Endothelial cell of umbilical vein (primary cell): ENCODE data around the gene ATP5PD. TPM values are rescaled to one million over a fixed set of nuclear protein-coding genes. Genes with fewer than 3 reads are reported as not detected.
"Not testable (repeated sequence)": the region's sequence is repeated elsewhere in the genome, so short reads cannot be mapped to it uniquely, and the experiment has no call there.

Experiments used
- BruUV-seq: library from RNA; stranded (reverse); fragments of 400-500 nt; replicated peaks from 2 replicates; lab custom pipeline; 2021; lab: Mats Ljungman, UMichigan
- CTCF ChIA-PET: fragments of 300-600, 350-600 bp; sonication (Branson Sonifier 250); formaldehyde crosslinking; loops from one replicate; lab custom pipeline; 2021; ENCODE audit warnings: antibody characterized with exemption, inconsistent platforms; lab: Charles Lee
- POLR2A ChIA-PET: fragments of 300-600, 350-600 bp; sonication (Branson Sonifier 250); formaldehyde crosslinking; loops from one replicate; lab custom pipeline; 2021; ENCODE audit warnings: antibody characterized with exemption, inconsistent platforms; lab: Charles Lee
- DNase-seq: peaks from one replicate; pipeline ENCODE4 v3.0.0-alpha.2; 2011; ENCODE audit warnings: low read depth, low spot score
- FAIRE-seq: peaks from 2 replicates; lab custom pipeline; 2011; peaks lifted over from hg19 to GRCh38; lab: Jason Lieb, UNC
- H2AFZ ChIP-seq: 2 replicates; pipeline ENCODE4 v1.6.0; 2012; ENCODE audit warnings: low read depth, low read length, control low read depth, inconsistent platforms
- H3K27ac ChIP-seq: 2 replicates; pipeline ENCODE4 v1.5.1; 2011; ENCODE audit warnings: low read depth, mild to moderate bottlenecking, control low read depth, low read length, moderate library complexity; ENCODE audit not compliant: insufficient read depth
- H3K27me3 ChIP-seq, 2 experiments: 2 replicates each; pipeline versions ENCODE4 v1.6.0 to v1.6.1; 2011; ENCODE audit warnings: low read length in 2 of 2, mixed read lengths in 1 of 2; ENCODE audit not compliant: control insufficient read depth in 2 of 2, insufficient read depth in 2 of 2
- H3K36me3 ChIP-seq, 2 experiments: 2 replicates in 1 of 2; 3 replicates in 1 of 2; pipeline ENCODE4 v1.5.1; 2011; ENCODE audit warnings: low read length in 2 of 2, mild to moderate bottlenecking in 1 of 2, moderate library complexity in 1 of 2; ENCODE audit not compliant: control insufficient read depth in 2 of 2, insufficient read depth in 2 of 2; ENCODE audit errors: extremely low read depth in 1 of 2
- H3K4me1 ChIP-seq: 3 replicates; pipeline ENCODE4 v1.5.1; 2011; ENCODE audit warnings: mild to moderate bottlenecking, low read length; ENCODE audit not compliant: control insufficient read depth, insufficient read depth; ENCODE audit errors: extremely low read depth
- H3K4me2 ChIP-seq: 2 replicates; pipeline ENCODE4 v1.6.1; 2011; ENCODE audit warnings: low read length, control low read depth, mixed read lengths; ENCODE audit not compliant: insufficient read depth
- H3K4me3 ChIP-seq, 3 experiments: fragments of 200-600 bp in 1 of 3; sonication (generic), shearing (Covaris generic) in 1 of 3; replicated peaks in 1 of 3; 2 replicates each; pipeline ENCODE4 v1.5.1; 2011 to 2016; ENCODE audit warnings: control low read depth in 3 of 3, low read length in 3 of 3, mild to moderate bottlenecking in 2 of 3, inconsistent platforms in 1 of 3, low read depth in 1 of 3, moderate library complexity in 1 of 3; ENCODE audit not compliant: insufficient read depth in 1 of 3
- H3K79me2 ChIP-seq: 2 replicates; pipeline ENCODE4 v1.6.0; 2012; ENCODE audit warnings: low read length, inconsistent platforms; ENCODE audit not compliant: control insufficient read depth, insufficient read depth
- H3K9ac ChIP-seq: replicated peaks from 2 replicates; pipeline ENCODE3; 2011; ENCODE audit warnings: low read length, control low read depth; ENCODE audit not compliant: insufficient read depth; ENCODE audit errors: extremely low read depth
- H3K9me1 ChIP-seq: replicated peaks from 3 replicates; pipeline ENCODE4 v1.6.0; 2011; ENCODE audit warnings: mild to moderate bottlenecking, low read length; ENCODE audit not compliant: control insufficient read depth, insufficient read depth; ENCODE audit errors: extremely low read depth
- H3K9me3 ChIP-seq: replicated peaks from 2 replicates; pipeline ENCODE4 v1.5.1; 2012; ENCODE audit warnings: low read length, inconsistent platforms; ENCODE audit not compliant: control insufficient read depth, insufficient read depth
- H4K20me1 ChIP-seq: replicated peaks from 2 replicates; pipeline ENCODE3; 2011; ENCODE audit warnings: mild to moderate bottlenecking, low read length; ENCODE audit not compliant: control insufficient read depth, insufficient read depth; ENCODE audit errors: extremely low read depth
- CTCF ChIP-seq, 2 donors: IDR thresholded peaks; 1 replicate in 1 of 2; 2 replicates in 1 of 2; pipeline ENCODE4 v1.5.1; 2011; ENCODE audit warnings: low read length in 2 of 2, mild to moderate bottlenecking in 2 of 2, moderate library complexity in 2 of 2, control low read depth in 1 of 2, inconsistent platforms in 1 of 2, low read depth in 1 of 2; ENCODE audit not compliant: insufficient read depth in 1 of 2; ENCODE audit errors: extremely low read depth in 1 of 2
- EZH2 ChIP-seq: IDR thresholded peaks from 2 replicates; pipeline ENCODE4 v1.6.1; 2012; ENCODE audit warnings: borderline replicate concordance, low read depth, mild to moderate bottlenecking, moderate library complexity, low read length, inconsistent platforms; ENCODE audit not compliant: severe bottlenecking
- FOS ChIP-seq: IDR thresholded peaks from 2 replicates; pipeline ENCODE4 v1.6.1; 2011; ENCODE audit warnings: mild to moderate bottlenecking, low read length, moderate library complexity, borderline replicate concordance; ENCODE audit not compliant: insufficient read depth
- GATA2 ChIP-seq: IDR thresholded peaks from 2 replicates; pipeline ENCODE4 v1.7.0; 2011; ENCODE audit warnings: low read depth, mild to moderate bottlenecking, moderate library complexity, mixed read lengths, low read length; ENCODE audit not compliant: insufficient read length, insufficient read depth
- JUN ChIP-seq: IDR thresholded peaks from 2 replicates; pipeline ENCODE4 v1.6.1; 2011; ENCODE audit warnings: borderline replicate concordance, low read depth; ENCODE audit not compliant: insufficient read length, insufficient read depth
- MAX ChIP-seq: IDR thresholded peaks from 2 replicates; pipeline ENCODE4 v1.6.1; 2011; ENCODE audit not compliant: insufficient read depth, insufficient read length
- MYC ChIP-seq: IDR thresholded peaks from one replicate; pipeline ENCODE4 v1.6.1; 2011; ENCODE audit warnings: mild to moderate bottlenecking, low read depth, low read length
- POLR2A ChIP-seq: IDR thresholded peaks from 2 replicates; pipeline ENCODE4 v1.6.1; 2012; ENCODE audit warnings: low read depth, mild to moderate bottlenecking, control low read depth, low read length
- POLR2AphosphoS5 ChIP-seq: IDR thresholded peaks from 2 replicates; pipeline ENCODE4 v1.6.1; 2012; ENCODE audit warnings: low read depth, mild to moderate bottlenecking, control low read depth, low read length, moderate library complexity; ENCODE audit not compliant: insufficient read depth
- dilution Hi-C: fragments of 300-500 bp; cut with MboI; formaldehyde crosslinking; loops from one replicate; pipeline ENCODE4 v1.15.0; 2019; ENCODE audit warnings: low sequenced_read_pairs; ENCODE audit not compliant: extremely low pct_ligation_motif_present
- intact Hi-C: fragments of 100-400 bp; cut with micrococcal nuclease; formaldehyde crosslinking; loops from one replicate; pipeline ENCODE4 v1.10.0; 2022
- polyA plus RNA-seq, 4 experiments: library from polyadenylated mRNA; depleted of rRNA in 3 of 4; stranded (reverse) in 3 of 4; unstranded in 1 of 4; fragments of >200 nt; gene quantifications; 2 replicates each; pipeline versions ENCODE4 v1.2.1 to v1.2.3, GENCODE V29; 2011 to 2012; ENCODE audit warnings: missing spikeins in 1 of 4
- total RNA-seq: library from RNA; stranded (reverse); gene quantifications from 2 replicates; pipeline ENCODE4 v1.2.3, GENCODE V29; 2021

Gene ATP5PD
- total and polyA plus RNA-seq, 2 donors (not counting 3 experiments of a cell fraction or from before 2014, with no cell fraction given): 182 to 200 TPM

GRCh38 chr17:75006653-75007052 lies 40.1 kb downstream of the ATP5PD start:
- dilution Hi-C loops (no loop called here), intact Hi-C loops (no loop called here)
- H3K36me3 ChIP-seq: peaks cover 0 to 31% of the 10 kb centered on the region in 2 experiments
- no peaks in the 10 kb centered on the region for H3K27me3 ChIP-seq
- H4K20me1 ChIP-seq: no peaks in the 10 kb centered on the region
- H3K9me3 ChIP-seq: no peaks in the 10 kb centered on the region
- TF ChIP-seq POLR2A (no peak), EZH2 (no peak), FOS (no peak), MAX (no peak), GATA2 (no peak), JUN (no peak), CTCF (IDR thresholded peaks at IDR 0.05; ENCODE audit: extremely low read depth in 1 of 2, insufficient read depth in 1 of 2, low read depth in 1 of 2, low read length in 2 of 2) (no peak), POLR2AphosphoS5 (no peak), MYC (no peak)
- peaks cover 2% of the 10 kb centered on the region for H3K4me1 ChIP-seq
- BruUV-seq: no TSS peak
- no peak overlapping the region for H3K4me3 ChIP-seq
- H3K4me2 ChIP-seq: no peak overlapping the region
- H3K79me2 ChIP-seq: no peaks in the 10 kb centered on the region
- H3K9ac ChIP-seq: no peak overlapping the region
- no peak for DNase-seq
- no peak overlapping the region for H2AFZ ChIP-seq
- no peak for FAIRE-seq
- H3K27ac ChIP-seq: no peak overlapping the region
- no peaks in the 10 kb centered on the region for H3K9me1 ChIP-seq
- CTCF ChIA-PET: interaction anchor here (0.8 to 2.0 kb wide), 3 partner anchors 11 to 49 kb away, joined by 3 to 10 read pairs (median 4); no protein-coding TSS in a partner anchor
- POLR2A ChIA-PET: no interaction called here

- FAIRE-seq, H3K9me1 ChIP-seq, dilution Hi-C loops, H3K4me1 ChIP-seq, DNase-seq, H3K27ac ChIP-seq, H3K9me3 ChIP-seq, H4K20me1 ChIP-seq, H3K79me2 ChIP-seq, H3K4me3 ChIP-seq, H3K4me2 ChIP-seq, H3K27me3 ChIP-seq, H3K9ac ChIP-seq, H2AFZ ChIP-seq, POLR2A ChIA-PET, BruUV-seq, intact Hi-C loops: not testable (repeated sequence)
- H3K36me3 ChIP-seq: peaks cover 0 to 37% of the 10 kb centered on the region in 2 experiments
- CTCF ChIA-PET: interaction anchor here (1.0 to 2.0 kb wide), 2 partner anchors 44 to 45 kb away, joined by 3 to 10 read pairs; no protein-coding TSS in a partner anchor
Observed at GRCh38 chr17:75006084-75006483, 40.7 kb downstream of the ATP5PD start.
